B cell (primary cell): ENCODE measurements around the gene ERBB4. TPM values are rescaled to one million over a fixed set of nuclear protein-coding genes. Genes with fewer than 3 reads are reported as not detected.

Experiments
- ATAC-seq: fragments of 200-7000 bp; cut with Tn5 transposase; one replicate; pipeline ENCODE4 v1.10.0; 2021; ENCODE audit warnings: low read depth, mild to moderate bottlenecking, moderate number of reproducible peaks, moderate library complexity
- CTCF ChIA-PET: fragments of 350-600 bp; sonication (Branson Sonifier 250); formaldehyde crosslinking; loops from one replicate; lab custom pipeline; 2021; ENCODE audit warnings: antibody characterized with exemption, inconsistent platforms; lab: Charles Lee
- POLR2A ChIA-PET: fragments of 350-600 bp; sonication (Branson Sonifier 250); formaldehyde crosslinking; loops from one replicate; lab custom pipeline; 2021; ENCODE audit warnings: antibody characterized with exemption; lab: Charles Lee
- DNase-seq: peaks from one replicate; pipeline ENCODE4 v3.0.0; 2013
- H2AFZ ChIP-seq: 2 replicates; pipeline ENCODE4 v1.6.1; 2012; ENCODE audit warnings: mild to moderate bottlenecking, low read depth, low read length; ENCODE audit not compliant: insufficient read depth, poor library complexity, severe bottlenecking
- H3K27ac ChIP-seq, 2 donors: 1 replicate in 1 of 2; 2 replicates in 1 of 2; pipeline ENCODE4 v1.5.1; 2012 to 2013; ENCODE audit warnings: low read length in 2 of 2, mild to moderate bottlenecking in 2 of 2, moderate library complexity in 1 of 2
- H3K27me3 ChIP-seq, 4 experiments: fragments of 200-600 bp in 1 of 4; sonication (generic) in 1 of 4; replicated peaks in 1 of 4; 1 replicate in 2 of 4; 2 replicates in 2 of 4; pipeline versions ENCODE4 v1.6.1 to v1.7.0; 2013 to 2016; ENCODE audit warnings: low read length in 3 of 4, mild to moderate bottlenecking in 2 of 4, mixed read lengths in 1 of 4, moderate library complexity in 1 of 4; ENCODE audit not compliant: insufficient read depth in 4 of 4, control insufficient read depth in 3 of 4; ENCODE audit errors: control extremely low read depth in 1 of 4
- H3K36me3 ChIP-seq, 2 experiments: replicated peaks in 1 of 2; 1 replicate in 1 of 2; 2 replicates in 1 of 2; pipeline versions ENCODE4 v1.6.1 to v1.7.1; 2013; ENCODE audit warnings: low read length in 1 of 2; ENCODE audit not compliant: insufficient read depth in 2 of 2, control insufficient read depth in 1 of 2; ENCODE audit errors: control extremely low read depth in 1 of 2, extremely low read depth in 1 of 2
- H3K4me1 ChIP-seq, 2 donors: fragments of 200-600 bp in 1 of 2; sonication (generic) in 1 of 2; 1 replicate in 1 of 2; 2 replicates in 1 of 2; pipeline versions ENCODE4 v1.5.1 to v1.6.1; 2013 to 2017; ENCODE audit warnings: low read length in 2 of 2; ENCODE audit not compliant: control insufficient read depth in 2 of 2, insufficient read depth in 2 of 2
- H3K4me2 ChIP-seq: replicated peaks from 2 replicates; pipeline ENCODE3; 2012; ENCODE audit warnings: mild to moderate bottlenecking, low read depth, low read length; ENCODE audit not compliant: poor library complexity, severe bottlenecking
- H3K4me3 ChIP-seq, 5 experiments: fragments of 200-600 bp in 1 of 5; sonication (generic) in 1 of 5; 1 replicate in 3 of 5; 2 replicates in 2 of 5; pipeline versions ENCODE4 v1.5.1 to v1.7.0; 2011 to 2016; ENCODE audit warnings: low read length in 4 of 5, mild to moderate bottlenecking in 4 of 5, low read depth in 2 of 5, control low read depth in 1 of 5, moderate library complexity in 1 of 5; ENCODE audit not compliant: insufficient read depth in 1 of 5; ENCODE audit errors: control extremely low read depth in 1 of 5, extremely low read depth in 1 of 5
- H3K79me2 ChIP-seq: fragments of 200-600 bp; sonication (generic); one replicate; pipeline ENCODE4 v1.6.0; 2016; ENCODE audit warnings: low read length; ENCODE audit not compliant: control insufficient read depth, insufficient read depth
- H3K9ac ChIP-seq: fragments of 200-600 bp; sonication (generic); 2 replicates; pipeline ENCODE4 v1.6.1; 2017; ENCODE audit warnings: mild to moderate bottlenecking, low read length, moderate library complexity
- H3K9me3 ChIP-seq, 3 donors: one replicate each; pipeline versions ENCODE4 v1.6.1 to v1.7.1; 2013; ENCODE audit warnings: low read length in 2 of 3; ENCODE audit not compliant: control insufficient read depth in 2 of 3, insufficient read depth in 1 of 3; ENCODE audit errors: control extremely low read depth in 1 of 3
- H4K20me1 ChIP-seq: 2 replicates; pipeline ENCODE4 v1.6.0; 2012; ENCODE audit warnings: mild to moderate bottlenecking, low read length; ENCODE audit not compliant: insufficient read depth, control insufficient read depth, poor library complexity, severe bottlenecking
- H3K27ac Mint-ChIP-seq: one replicate; pipeline ENCODE4 v1.8.0; 2021; ENCODE audit warnings: mixed read lengths
- H3K27me3 Mint-ChIP-seq: one replicate; pipeline ENCODE4 v1.8.0; 2021; ENCODE audit warnings: mixed read lengths
- H3K4me1 Mint-ChIP-seq: one replicate; pipeline ENCODE4 v1.8.0; 2021; ENCODE audit warnings: mixed read lengths
- H3K4me3 Mint-ChIP-seq: one replicate; pipeline ENCODE4 v1.8.0; 2021; ENCODE audit warnings: mixed read lengths
- H3K9me3 Mint-ChIP-seq: one replicate; pipeline ENCODE4 v1.8.0; 2022; ENCODE audit warnings: mixed read lengths; ENCODE audit not compliant: insufficient read depth
- EZH2 ChIP-seq: IDR thresholded peaks from 2 replicates; pipeline ENCODE4 v1.6.1; 2012; ENCODE audit warnings: borderline replicate concordance, low read depth, mild to moderate bottlenecking, moderate library complexity, low read length; ENCODE audit not compliant: insufficient read depth, poor library complexity, severe bottlenecking
- WGBS: methylation state at CpG from one replicate; pipeline ENCODE4 v1.1.5; 2013; ENCODE audit warnings: missing lambda C conversion rate; ENCODE audit not compliant: insufficient coverage; 5-methylcytosine and 5-hydroxymethylcytosine counted together
- intact Hi-C: fragments of 100-400 bp; cut with micrococcal nuclease; formaldehyde crosslinking; loops from one replicate; pipeline ENCODE4 v1.10.0; 2022
- polyA plus RNA-seq: library from polyadenylated mRNA; depleted of rRNA; stranded (reverse); fragments of >200 nt; gene quantifications from 2 replicates; pipeline ENCODE4 v1.2.3, GENCODE V29; 2012
- total RNA-seq, 2 donors: library from RNA; stranded (reverse); fragments of 120-200 nt in 1 of 2; gene quantifications; 1 replicate in 1 of 2; 2 replicates in 1 of 2; pipeline versions ENCODE4 v1.2.3 to v1.2.4, GENCODE V29; 2013 to 2022
- TF ChIP-seq, protein P1 (sequence below): fragments of 200-600 bp; IDR thresholded peaks from one replicate; pipeline ENCODE4 v1.8.0; 2022; ENCODE audit warnings: antibody characterized with exemption, mild to moderate bottlenecking

The ERBB4 gene
- total and polyA plus RNA-seq, 2 donors (not counting 1 experiment from before 2014, with no cell fraction given), result not detected

DNA sequence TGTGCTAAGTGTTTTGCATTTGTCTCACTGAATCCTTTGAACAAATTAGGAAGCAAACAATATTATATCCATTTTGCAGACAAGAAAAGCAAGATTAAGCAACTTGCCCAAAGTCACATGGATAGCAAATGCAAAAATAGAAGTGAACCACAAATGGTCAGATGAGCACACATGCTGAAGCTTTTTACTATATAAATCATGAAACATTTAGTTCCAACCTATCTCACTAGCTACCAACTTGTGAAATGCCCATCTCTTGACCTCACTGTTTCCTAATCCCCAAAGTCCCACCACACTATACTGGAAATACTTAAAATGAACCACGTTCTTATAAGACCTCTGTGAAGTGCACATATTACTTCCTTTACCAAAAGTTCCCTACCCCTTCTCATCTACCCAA lies 380.5 kb downstream of the ERBB4 start:
- H3K9ac ChIP-seq, result no peak overlapping the region
- 75% methylated on average over 1 of the region's 1 CpG for WGBS
- Mint-ChIP-seq H3K27me3 (no peaks in the 10 kb centered on the region), H3K9me3 (no peaks in the 10 kb centered on the region), H3K4me3 (no peak overlapping the region), H3K27ac (no peak overlapping the region), H3K4me1 (no peaks in the 10 kb centered on the region)
- H3K36me3 ChIP-seq, result no peaks in the 10 kb centered on the region
- H3K4me1 ChIP-seq, result no peaks in the 10 kb centered on the region
- ATAC-seq, result no peak
- ChIA-PET POLR2A (no interaction called here), CTCF (no interaction called here)
- H3K79me2 ChIP-seq, result no peaks in the 10 kb centered on the region
- H3K4me3 ChIP-seq, result no peak overlapping the region
- H4K20me1 ChIP-seq, result no peaks in the 10 kb centered on the region
- intact Hi-C loops, result no loop called here
- H3K27me3 ChIP-seq, result no peaks in the 10 kb centered on the region
- DNase-seq, result no peak
- no peaks in the 10 kb centered on the region for H3K9me3 ChIP-seq
- no peak overlapping the region for H3K4me2 ChIP-seq
- TF ChIP-seq EZH2, result no peak
- TF ChIP-seq, protein P1, sequence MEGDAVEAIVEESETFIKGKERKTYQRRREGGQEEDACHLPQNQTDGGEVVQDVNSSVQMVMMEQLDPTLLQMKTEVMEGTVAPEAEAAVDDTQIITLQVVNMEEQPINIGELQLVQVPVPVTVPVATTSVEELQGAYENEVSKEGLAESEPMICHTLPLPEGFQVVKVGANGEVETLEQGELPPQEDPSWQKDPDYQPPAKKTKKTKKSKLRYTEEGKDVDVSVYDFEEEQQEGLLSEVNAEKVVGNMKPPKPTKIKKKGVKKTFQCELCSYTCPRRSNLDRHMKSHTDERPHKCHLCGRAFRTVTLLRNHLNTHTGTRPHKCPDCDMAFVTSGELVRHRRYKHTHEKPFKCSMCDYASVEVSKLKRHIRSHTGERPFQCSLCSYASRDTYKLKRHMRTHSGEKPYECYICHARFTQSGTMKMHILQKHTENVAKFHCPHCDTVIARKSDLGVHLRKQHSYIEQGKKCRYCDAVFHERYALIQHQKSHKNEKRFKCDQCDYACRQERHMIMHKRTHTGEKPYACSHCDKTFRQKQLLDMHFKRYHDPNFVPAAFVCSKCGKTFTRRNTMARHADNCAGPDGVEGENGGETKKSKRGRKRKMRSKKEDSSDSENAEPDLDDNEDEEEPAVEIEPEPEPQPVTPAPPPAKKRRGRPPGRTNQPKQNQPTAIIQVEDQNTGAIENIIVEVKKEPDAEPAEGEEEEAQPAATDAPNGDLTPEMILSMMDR, result no peak
- no peak overlapping the region for H2AFZ ChIP-seq
- no peak overlapping the region for H3K27ac ChIP-seq

DNA sequence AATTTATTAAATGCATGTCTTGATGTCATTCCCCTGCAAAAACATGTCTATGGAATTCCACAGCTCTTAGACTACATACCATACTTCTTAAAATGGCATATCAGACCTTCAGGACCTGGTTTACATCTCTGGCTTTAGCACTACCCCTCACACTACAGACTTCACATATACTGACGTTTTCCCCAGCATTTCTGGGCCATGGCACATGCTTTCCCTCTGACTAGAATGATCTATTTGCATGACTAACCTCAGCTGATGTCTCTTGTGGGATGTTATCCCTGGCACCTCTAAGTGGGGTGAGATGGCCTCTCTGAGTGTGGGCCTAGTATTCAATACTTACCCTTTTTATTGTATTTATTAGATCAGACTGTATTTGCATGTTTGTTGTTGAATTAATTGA lies 381.6 kb downstream of the ERBB4 start:
- Histone ChIP-seq H3K36me3 (no peaks in the 10 kb centered on the region), H3K79me2 (no peaks in the 10 kb centered on the region), H2AFZ (no peak overlapping the region), H3K9me3 (no peaks in the 10 kb centered on the region), H3K27me3 (no peaks in the 10 kb centered on the region), H3K27ac (no peak overlapping the region), H3K4me1 (no peaks in the 10 kb centered on the region), H3K4me2 (no peak overlapping the region), H3K4me3 (no peak overlapping the region), H3K9ac (no peak overlapping the region), H4K20me1 (no peaks in the 10 kb centered on the region)
- CTCF ChIA-PET, result no interaction called here
- H3K4me1 Mint-ChIP-seq, result no peaks in the 10 kb centered on the region
- POLR2A ChIA-PET, result no interaction called here
- intact Hi-C loops, result no loop called here
- no CpG with 5 or more reads among the region's 1 CpG for WGBS
- no peak for ATAC-seq
- no peak overlapping the region for H3K4me3 Mint-ChIP-seq
- no peak overlapping the region for H3K27ac Mint-ChIP-seq
- no peaks in the 10 kb centered on the region for H3K27me3 Mint-ChIP-seq
- TF ChIP-seq, protein P1, result no peak
- no peak for TF ChIP-seq EZH2
- DNase-seq, result no peak
- H3K9me3 Mint-ChIP-seq, result no peaks in the 10 kb centered on the region
